GM23338 (cell line): Measurements from ENCODE around the gene NDRG2. TPM values are rescaled to one million over a fixed set of nuclear protein-coding genes. Genes with fewer than 3 reads are reported as not detected.

Source experiments
- ATAC-seq: fragments of 200-7000 bp; cut with Tn5 transposase; 3 replicates; pipeline ENCODE4 v1.9.1; 2020
- DNase-seq: peaks from one replicate; pipeline ENCODE4 v3.0.0-alpha.2; 2015; ENCODE audit warnings: low spot score
- H2AFZ ChIP-seq: fragments of 200-600 bp; sonication (generic); 2 replicates; pipeline ENCODE4 v1.8.0; 2016; ENCODE audit warnings: antibody characterized with exemption, mild to moderate bottlenecking, moderate library complexity
- H3F3A ChIP-seq: fragments of 200-600 bp; sonication (generic); replicated peaks from 2 replicates; pipeline ENCODE4 v1.8.0; 2017; ENCODE audit warnings: antibody characterized with exemption, mixed run types, low read depth
- H3K27ac ChIP-seq: fragments of 200-600 bp; sonication (generic); 2 replicates; pipeline ENCODE4 v1.6.1; 2016; ENCODE audit warnings: low read depth
- H3K27me3 ChIP-seq: fragments of 200-600 bp; sonication (generic); 2 replicates; pipeline ENCODE4 v1.8.0; 2016; ENCODE audit warnings: mild to moderate bottlenecking, mixed run types, moderate library complexity; ENCODE audit not compliant: insufficient read depth
- H3K36me3 ChIP-seq: fragments of 200-600 bp; sonication (generic); 2 replicates; pipeline ENCODE4 v1.8.0; 2016; ENCODE audit warnings: mild to moderate bottlenecking; ENCODE audit not compliant: insufficient read depth
- H3K4me1 ChIP-seq: fragments of 200-600 bp; sonication (generic); 2 replicates; pipeline ENCODE4 v1.8.0; 2016; ENCODE audit warnings: mild to moderate bottlenecking, moderate library complexity; ENCODE audit not compliant: insufficient read depth
- H3K4me2 ChIP-seq: fragments of 200-600 bp; sonication (generic); 2 replicates; pipeline ENCODE4 v1.7.1; 2017; ENCODE audit warnings: mixed run types
- H3K4me3 ChIP-seq: fragments of 200-600 bp; sonication (generic); 2 replicates; pipeline ENCODE4 v1.6.1; 2016; ENCODE audit warnings: mixed run types
- H3K79me2 ChIP-seq: fragments of 200-600 bp; sonication (generic); replicated peaks from 2 replicates; pipeline ENCODE4 v1.8.0; 2017; ENCODE audit warnings: mild to moderate bottlenecking; ENCODE audit not compliant: insufficient read depth
- H3K9me2 ChIP-seq: fragments of 200-600 bp; sonication (generic); 2 replicates; pipeline ENCODE4 v1.8.0; 2017; ENCODE audit not compliant: insufficient read depth
- H4K20me1 ChIP-seq: fragments of 200-600 bp; sonication (generic); replicated peaks from 2 replicates; pipeline ENCODE4 v1.8.0; 2017; ENCODE audit warnings: mild to moderate bottlenecking; ENCODE audit not compliant: insufficient read depth
- H3K27ac Mint-ChIP-seq: 2 replicates; pipeline ENCODE4 v1.8.0; 2020; ENCODE audit warnings: inconsistent platforms, mild to moderate bottlenecking, moderate library complexity, mixed read lengths
- H3K27me3 Mint-ChIP-seq: 3 replicates; pipeline ENCODE4 v1.8.0; 2022; ENCODE audit warnings: low read depth, mild to moderate bottlenecking, moderate library complexity, mixed read lengths, inconsistent platforms; ENCODE audit not compliant: insufficient read depth, poor library complexity
- H3K36me3 Mint-ChIP-seq: 3 replicates; pipeline ENCODE4 v1.8.0; 2021; ENCODE audit warnings: low read depth, mild to moderate bottlenecking, inconsistent platforms, moderate library complexity, mixed read lengths
- H3K4me1 Mint-ChIP-seq: 3 replicates; pipeline ENCODE4 v1.8.0; 2020; ENCODE audit warnings: mild to moderate bottlenecking, inconsistent platforms, mixed read lengths
- H3K4me3 Mint-ChIP-seq: 3 replicates; pipeline ENCODE4 v1.8.0; 2021; ENCODE audit warnings: moderate library complexity, mild to moderate bottlenecking, inconsistent platforms, mixed read lengths
- H3K9me3 Mint-ChIP-seq: 3 replicates; pipeline ENCODE4 v1.8.0; 2020; ENCODE audit warnings: moderate library complexity, mild to moderate bottlenecking, inconsistent platforms, mixed read lengths
- CREB1 ChIP-seq: fragments of 250-450 bp; sonication (Bioruptor Pico); IDR thresholded peaks from 2 replicates; pipeline ENCODE4 v1.5.0; 2020; ENCODE audit warnings: low read depth, mild to moderate bottlenecking, moderate library complexity
- CTCF ChIP-seq, 2 experiments: fragments of 200-600 bp in 1 of 2; sonication (generic) in 1 of 2; conservative IDR thresholded peaks; 2 replicates each; pipeline versions ENCODE4 v1.5.1 to v1.6.1; 2016 to 2017; ENCODE audit warnings: antibody characterized with exemption in 2 of 2, low read depth in 2 of 2, mild to moderate bottlenecking in 2 of 2, moderate library complexity in 1 of 2
- NANOG ChIP-seq: IDR thresholded peaks from 2 replicates; pipeline ENCODE4 v1.6.1; 2016; ENCODE audit warnings: antibody characterized with exemption, borderline replicate concordance
- POLR2AphosphoS5 ChIP-seq: IDR thresholded peaks from 2 replicates; pipeline ENCODE4 v1.6.1; 2016; ENCODE audit warnings: antibody characterized with exemption, low read depth
- REST ChIP-seq: IDR thresholded peaks from one replicate; pipeline ENCODE4 v1.6.1; 2018; ENCODE audit warnings: antibody characterized with exemption; ENCODE audit not compliant: unreplicated experiment
- STAT1 ChIP-seq: IDR thresholded peaks from one replicate; pipeline ENCODE4 v1.6.1; 2016; ENCODE audit warnings: antibody characterized with exemption; ENCODE audit not compliant: unreplicated experiment
- ZNF114 ChIP-seq: fragments of 250-450 bp; sonication (Bioruptor Pico); IDR thresholded peaks from 2 replicates; pipeline ENCODE4 v1.5.0; 2020; ENCODE audit warnings: mild to moderate bottlenecking, moderate library complexity
- polyA plus RNA-seq: library from polyadenylated mRNA; unstranded; fragments of >200 nt; fragmentation: Nextera tagmentation; extraction: Ambion mirVana; gene quantifications from 2 replicates; pipeline ENCODE4 v1.2.1, GENCODE V29; 2016
- total RNA-seq: library from RNA; depleted of rRNA; stranded (reverse); fragments of >200 nt; shearing (Covaris generic); gene quantifications from 2 replicates; pipeline ENCODE4 v1.2.3, GENCODE V29; 2014

NDRG2 gene
- total and polyA plus RNA-seq, 2 experiments from 2014 or later: 8.8 to 20.6 TPM

GRCh38 chr14:21026274-21026987 lies 1.6 kb upstream of the NDRG2 start:
- peak overlapping the region; percentile 91 for H3K4me3 Mint-ChIP-seq
- peaks cover 31% of the 10 kb centered on the region for H3K4me1 ChIP-seq
- peaks cover 7% of the 10 kb centered on the region; the same call in 1 of the 2 replicates for H3F3A ChIP-seq
- no peaks in the 10 kb centered on the region for H4K20me1 ChIP-seq
- no peaks in the 10 kb centered on the region for H3K36me3 ChIP-seq
- DNase-seq: peak; percentile 42
- H3K27ac ChIP-seq: peak overlapping the region; percentile 94
- peak overlapping the region; percentile 97 for H3K4me2 ChIP-seq
- 0 out of 3 replicates have a peak, but pooled peaks have one; percentile 0 for ATAC-seq
- H3K27me3 ChIP-seq: peaks cover 30% of the 10 kb centered on the region
- peaks cover 11% of the 10 kb centered on the region for H3K36me3 Mint-ChIP-seq
- no peaks in the 10 kb centered on the region; the same call in 1 of the 2 replicates for H3K79me2 ChIP-seq
- H2AFZ ChIP-seq: peak overlapping the region; percentile 72
- H3K27me3 Mint-ChIP-seq: peaks cover 28% of the 10 kb centered on the region
- H3K4me3 ChIP-seq: peak overlapping the region; percentile 70
- no peak for TF ChIP-seq CREB1 (CRISPR knock-in tag)
- no peak for TF ChIP-seq POLR2AphosphoS5
- no peak for TF ChIP-seq ZNF114 (CRISPR knock-in tag)
- no peak for TF ChIP-seq CTCF (conservative IDR thresholded peaks at IDR 0.05; ENCODE audit: low read depth in 2 of 2)
- TF ChIP-seq STAT1: no peak
- no peak for TF ChIP-seq REST
- no peak for TF ChIP-seq NANOG
- peaks cover 6% of the 10 kb centered on the region; the same call in 1 of the 2 replicates for H3K9me2 ChIP-seq
- no peaks in the 10 kb centered on the region; the same call in 2 of the 3 replicates for H3K9me3 Mint-ChIP-seq
- H3K4me1 Mint-ChIP-seq: peaks cover 39% of the 10 kb centered on the region
- peak overlapping the region; percentile 77 for H3K27ac Mint-ChIP-seq
